GM12878 (cell line): ENCODE results near the gene ITCH.

Experiments used
- CBFB ChIP-seq: IDR thresholded peaks from 2 replicates; pipeline ENCODE4 v1.6.1; 2016; ENCODE audit warnings: antibody characterized with exemption, low read depth
- FOXM1 ChIP-seq: IDR thresholded peaks from 2 replicates; pipeline ENCODE4 v1.6.1; 2012; ENCODE audit warnings: low read depth, mild to moderate bottlenecking, inconsistent platforms, low read length, moderate library complexity
- JUND ChIP-seq: IDR thresholded peaks from 2 replicates; pipeline ENCODE4 v1.6.1; 2012; ENCODE audit warnings: low read depth, mild to moderate bottlenecking, low read length, improper control_type of control experiment, moderate library complexity
- MYC ChIP-seq: IDR thresholded peaks from 2 replicates; pipeline ENCODE4 v1.6.1; 2011; ENCODE audit warnings: mild to moderate bottlenecking, low read length, moderate library complexity, inconsistent platforms; ENCODE audit not compliant: insufficient read depth, insufficient replicate concordance, insufficient read length, severe bottlenecking
- TAF1 ChIP-seq: IDR thresholded peaks from 2 replicates; pipeline ENCODE4 v1.6.1; 2011; ENCODE audit warnings: mild to moderate bottlenecking, low read depth, low read length, borderline replicate concordance
- TBL1XR1 ChIP-seq: IDR thresholded peaks from 2 replicates; pipeline ENCODE4 v1.6.1; 2012; ENCODE audit warnings: low read depth, low read length, improper control_type of control experiment
- TF ChIP-seq, protein P1 (sequence below), 3 experiments: IDR thresholded peaks in 2 of 3; conservative IDR thresholded peaks in 1 of 3; 2 replicates each; pipeline ENCODE4 v1.5.1; 2011; ENCODE audit warnings: low read depth in 3 of 3, low read length in 3 of 3, mild to moderate bottlenecking in 3 of 3, control low read depth in 2 of 3, moderate library complexity in 2 of 3, inconsistent platforms in 1 of 3, mixed read lengths in 1 of 3; ENCODE audit not compliant: control insufficient read depth in 2 of 3, insufficient read depth in 1 of 3; ENCODE audit errors: extremely low read depth in 1 of 3
- TF ChIP-seq, protein P2 (sequence below): IDR thresholded peaks from 2 replicates; pipeline ENCODE4 v1.6.1; 2011; ENCODE audit warnings: mild to moderate bottlenecking, low read depth, low read length, moderate library complexity; ENCODE audit not compliant: insufficient replicate concordance
- TF ChIP-seq, protein P3 (sequence below): fragments of 450-650 bp; formaldehyde crosslinking; IDR thresholded peaks from 2 replicates; pipeline ENCODE4 v1.4.0; 2020; ENCODE audit warnings: mild to moderate bottlenecking, moderate library complexity

DNA sequence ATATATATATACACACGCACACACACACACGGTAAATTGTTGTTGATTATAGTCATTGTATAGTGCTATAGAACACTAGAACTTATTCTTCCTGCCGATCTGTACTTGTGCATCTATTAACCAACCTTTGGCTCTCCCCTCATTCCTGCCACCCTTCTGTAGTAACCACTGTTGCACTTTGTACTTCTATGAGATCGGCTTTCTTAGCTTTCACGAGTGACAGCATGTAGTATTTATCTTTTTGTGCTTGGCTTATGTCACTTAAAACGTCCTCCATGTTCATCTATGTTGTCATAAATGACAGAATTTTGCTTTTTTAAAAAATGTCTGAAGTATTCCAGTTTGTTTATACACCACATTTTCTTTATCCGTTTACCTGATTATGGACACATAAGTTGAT lies 132.2 kb downstream of the ITCH start:
- TF ChIP-seq MYC (no peak), CBFB (no peak), TAF1 (no peak), JUND (no peak), TBL1XR1 (no peak), FOXM1 (no peak)
- TF ChIP-seq, protein P1, sequence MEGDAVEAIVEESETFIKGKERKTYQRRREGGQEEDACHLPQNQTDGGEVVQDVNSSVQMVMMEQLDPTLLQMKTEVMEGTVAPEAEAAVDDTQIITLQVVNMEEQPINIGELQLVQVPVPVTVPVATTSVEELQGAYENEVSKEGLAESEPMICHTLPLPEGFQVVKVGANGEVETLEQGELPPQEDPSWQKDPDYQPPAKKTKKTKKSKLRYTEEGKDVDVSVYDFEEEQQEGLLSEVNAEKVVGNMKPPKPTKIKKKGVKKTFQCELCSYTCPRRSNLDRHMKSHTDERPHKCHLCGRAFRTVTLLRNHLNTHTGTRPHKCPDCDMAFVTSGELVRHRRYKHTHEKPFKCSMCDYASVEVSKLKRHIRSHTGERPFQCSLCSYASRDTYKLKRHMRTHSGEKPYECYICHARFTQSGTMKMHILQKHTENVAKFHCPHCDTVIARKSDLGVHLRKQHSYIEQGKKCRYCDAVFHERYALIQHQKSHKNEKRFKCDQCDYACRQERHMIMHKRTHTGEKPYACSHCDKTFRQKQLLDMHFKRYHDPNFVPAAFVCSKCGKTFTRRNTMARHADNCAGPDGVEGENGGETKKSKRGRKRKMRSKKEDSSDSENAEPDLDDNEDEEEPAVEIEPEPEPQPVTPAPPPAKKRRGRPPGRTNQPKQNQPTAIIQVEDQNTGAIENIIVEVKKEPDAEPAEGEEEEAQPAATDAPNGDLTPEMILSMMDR (IDR thresholded peaks at IDR 0.05 in 2 of 3, conservative IDR thresholded peaks at IDR 0.05 in 1 of 3; ENCODE audit: control insufficient read depth in 2 of 3, extremely low read depth in 1 of 3, insufficient read depth in 1 of 3, low read depth in 3 of 3, low read length in 3 of 3): no peak
- TF ChIP-seq, protein P2, sequence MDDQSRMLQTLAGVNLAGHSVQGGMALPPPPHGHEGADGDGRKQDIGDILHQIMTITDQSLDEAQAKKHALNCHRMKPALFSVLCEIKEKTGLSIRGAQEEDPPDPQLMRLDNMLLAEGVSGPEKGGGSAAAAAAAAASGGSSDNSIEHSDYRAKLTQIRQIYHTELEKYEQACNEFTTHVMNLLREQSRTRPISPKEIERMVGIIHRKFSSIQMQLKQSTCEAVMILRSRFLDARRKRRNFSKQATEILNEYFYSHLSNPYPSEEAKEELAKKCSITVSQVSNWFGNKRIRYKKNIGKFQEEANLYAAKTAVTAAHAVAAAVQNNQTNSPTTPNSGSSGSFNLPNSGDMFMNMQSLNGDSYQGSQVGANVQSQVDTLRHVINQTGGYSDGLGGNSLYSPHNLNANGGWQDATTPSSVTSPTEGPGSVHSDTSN: no peak
- TF ChIP-seq, protein P3, sequence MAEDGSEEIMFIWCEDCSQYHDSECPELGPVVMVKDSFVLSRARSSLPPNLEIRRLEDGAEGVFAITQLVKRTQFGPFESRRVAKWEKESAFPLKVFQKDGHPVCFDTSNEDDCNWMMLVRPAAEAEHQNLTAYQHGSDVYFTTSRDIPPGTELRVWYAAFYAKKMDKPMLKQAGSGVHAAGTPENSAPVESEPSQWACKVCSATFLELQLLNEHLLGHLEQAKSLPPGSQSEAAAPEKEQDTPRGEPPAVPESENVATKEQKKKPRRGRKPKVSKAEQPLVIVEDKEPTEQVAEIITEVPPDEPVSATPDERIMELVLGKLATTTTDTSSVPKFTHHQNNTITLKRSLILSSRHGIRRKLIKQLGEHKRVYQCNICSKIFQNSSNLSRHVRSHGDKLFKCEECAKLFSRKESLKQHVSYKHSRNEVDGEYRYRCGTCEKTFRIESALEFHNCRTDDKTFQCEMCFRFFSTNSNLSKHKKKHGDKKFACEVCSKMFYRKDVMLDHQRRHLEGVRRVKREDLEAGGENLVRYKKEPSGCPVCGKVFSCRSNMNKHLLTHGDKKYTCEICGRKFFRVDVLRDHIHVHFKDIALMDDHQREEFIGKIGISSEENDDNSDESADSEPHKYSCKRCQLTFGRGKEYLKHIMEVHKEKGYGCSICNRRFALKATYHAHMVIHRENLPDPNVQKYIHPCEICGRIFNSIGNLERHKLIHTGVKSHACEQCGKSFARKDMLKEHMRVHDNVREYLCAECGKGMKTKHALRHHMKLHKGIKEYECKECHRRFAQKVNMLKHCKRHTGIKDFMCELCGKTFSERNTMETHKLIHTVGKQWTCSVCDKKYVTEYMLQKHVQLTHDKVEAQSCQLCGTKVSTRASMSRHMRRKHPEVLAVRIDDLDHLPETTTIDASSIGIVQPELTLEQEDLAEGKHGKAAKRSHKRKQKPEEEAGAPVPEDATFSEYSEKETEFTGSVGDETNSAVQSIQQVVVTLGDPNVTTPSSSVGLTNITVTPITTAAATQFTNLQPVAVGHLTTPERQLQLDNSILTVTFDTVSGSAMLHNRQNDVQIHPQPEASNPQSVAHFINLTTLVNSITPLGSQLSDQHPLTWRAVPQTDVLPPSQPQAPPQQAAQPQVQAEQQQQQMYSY (CRISPR knock-in tag): no peak
